Left ventricle myocardium inferior (tissue), 1 donor: ENCODE data around the gene TULP3. TPM values are rescaled to one million over a fixed set of nuclear protein-coding genes. Genes with fewer than 3 reads are reported as not detected.
A peak's percentile ranks its signal among the peaks of the same experiment; 100 is the strongest.

Experiments
- DNase-seq: peaks from one replicate; pipeline ENCODE4 v3.0.0-alpha.2; 2020
- H3K27ac ChIP-seq: fragments of 200-600 bp; replicated peaks from 2 replicates; pipeline ENCODE4 v1.8.0; 2021
- H3K27me3 ChIP-seq: fragments of 200-600 bp; 2 replicates; pipeline ENCODE4 v1.8.0; 2021; ENCODE audit warnings: low read depth
- H3K36me3 ChIP-seq: fragments of 200-600 bp; 2 replicates; pipeline ENCODE4 v1.8.0; 2021
- H3K4me1 ChIP-seq: fragments of 200-600 bp; 2 replicates; pipeline ENCODE4 v1.8.0; 2021
- H3K4me3 ChIP-seq: fragments of 200-600 bp; 2 replicates; pipeline ENCODE4 v1.8.0; 2021; ENCODE audit warnings: mild to moderate bottlenecking, moderate library complexity
- H3K9me3 ChIP-seq: fragments of 200-600 bp; replicated peaks from 2 replicates; pipeline ENCODE4 v1.8.0; 2021
- intact Hi-C: fragments of 100-400 bp; cut with micrococcal nuclease; formaldehyde crosslinking; loops from one replicate; pipeline ENCODE4 v1.11.0; 2022
- total RNA-seq: library from RNA; stranded (reverse); fragmentation: NEBNext Ultra II Directional; extraction: Animal tissue kit (Norgen Biotek cat#: 25700); gene quantifications from one replicate; pipeline ENCODE4 v1.2.1, GENCODE V29; 2021
- TF ChIP-seq, protein P1 (sequence below): fragments of 200-600 bp; IDR thresholded peaks from 2 replicates; pipeline ENCODE4 v1.8.0; 2021; ENCODE audit warnings: antibody characterized with exemption, mild to moderate bottlenecking, borderline replicate concordance
- donor health status: DM: no; HTN: yes; CAD: no; lungs with severe emphysema.

Gene TULP3
- total RNA-seq, 1 donor from 2014 or later = 4.8 TPM

DNA sequence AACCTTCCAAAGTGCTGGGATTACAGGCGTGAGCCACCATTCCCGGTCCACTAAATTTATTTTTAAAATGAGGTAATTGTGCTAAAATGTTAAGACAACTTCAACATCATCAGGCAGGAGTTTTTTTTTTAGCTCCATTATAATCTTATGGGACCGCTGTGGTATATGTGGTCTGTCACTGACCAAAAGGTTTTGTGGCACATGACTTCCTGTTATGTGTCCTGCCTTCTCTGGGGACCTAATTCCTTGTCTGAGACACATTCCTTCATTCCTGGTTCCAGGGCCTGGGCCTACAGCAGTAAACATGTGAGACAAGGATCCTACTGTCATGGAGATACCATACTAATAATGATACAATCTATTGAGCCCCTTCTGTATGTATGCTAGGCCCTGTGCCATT, 38.8 kb upstream of the TULP3 start:
- DNase-seq = no peak
- intact Hi-C loops = no loop called here
- Histone ChIP-seq H3K9me3 (no peaks in the 10 kb centered on the region), H3K27me3 (no peaks in the 10 kb centered on the region), H3K4me3 (no peak overlapping the region), H3K4me1 (peaks cover 4% of the 10 kb centered on the region), H3K36me3 (no peaks in the 10 kb centered on the region), H3K27ac (no peak overlapping the region)
- TF ChIP-seq, protein P1, sequence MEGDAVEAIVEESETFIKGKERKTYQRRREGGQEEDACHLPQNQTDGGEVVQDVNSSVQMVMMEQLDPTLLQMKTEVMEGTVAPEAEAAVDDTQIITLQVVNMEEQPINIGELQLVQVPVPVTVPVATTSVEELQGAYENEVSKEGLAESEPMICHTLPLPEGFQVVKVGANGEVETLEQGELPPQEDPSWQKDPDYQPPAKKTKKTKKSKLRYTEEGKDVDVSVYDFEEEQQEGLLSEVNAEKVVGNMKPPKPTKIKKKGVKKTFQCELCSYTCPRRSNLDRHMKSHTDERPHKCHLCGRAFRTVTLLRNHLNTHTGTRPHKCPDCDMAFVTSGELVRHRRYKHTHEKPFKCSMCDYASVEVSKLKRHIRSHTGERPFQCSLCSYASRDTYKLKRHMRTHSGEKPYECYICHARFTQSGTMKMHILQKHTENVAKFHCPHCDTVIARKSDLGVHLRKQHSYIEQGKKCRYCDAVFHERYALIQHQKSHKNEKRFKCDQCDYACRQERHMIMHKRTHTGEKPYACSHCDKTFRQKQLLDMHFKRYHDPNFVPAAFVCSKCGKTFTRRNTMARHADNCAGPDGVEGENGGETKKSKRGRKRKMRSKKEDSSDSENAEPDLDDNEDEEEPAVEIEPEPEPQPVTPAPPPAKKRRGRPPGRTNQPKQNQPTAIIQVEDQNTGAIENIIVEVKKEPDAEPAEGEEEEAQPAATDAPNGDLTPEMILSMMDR = no peak

DNA sequence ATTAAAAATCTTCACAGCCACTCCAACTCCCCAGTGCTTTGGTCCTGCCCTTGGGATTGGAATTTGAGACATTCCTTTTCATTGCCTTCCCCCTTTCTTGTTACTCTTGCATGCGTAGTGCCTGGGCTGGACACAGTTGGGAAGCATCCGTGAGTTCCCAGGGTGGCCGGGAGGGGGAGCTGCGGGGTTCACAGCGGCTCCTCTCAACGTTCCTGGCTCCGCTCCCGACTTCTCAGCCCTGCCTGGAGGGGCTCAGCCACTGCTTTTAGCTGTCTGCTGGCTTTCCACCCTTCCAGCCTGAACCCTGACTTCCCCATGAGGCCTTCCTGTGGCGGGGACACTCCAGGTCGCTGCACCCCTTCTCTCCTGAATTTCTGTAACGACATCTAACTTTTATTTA, 37.1 kb upstream of the TULP3 start:
- Histone ChIP-seq H3K36me3 (no peaks in the 10 kb centered on the region), H3K27me3 (no peaks in the 10 kb centered on the region), H3K4me3 (no peak overlapping the region), H3K9me3 (no peaks in the 10 kb centered on the region), H3K27ac (no peak overlapping the region), H3K4me1 (peaks cover 4% of the 10 kb centered on the region)
- peak; percentile 84 for DNase-seq
- TF ChIP-seq, protein P1 = peak; percentile 88
- intact Hi-C loops = no loop called here

DNA sequence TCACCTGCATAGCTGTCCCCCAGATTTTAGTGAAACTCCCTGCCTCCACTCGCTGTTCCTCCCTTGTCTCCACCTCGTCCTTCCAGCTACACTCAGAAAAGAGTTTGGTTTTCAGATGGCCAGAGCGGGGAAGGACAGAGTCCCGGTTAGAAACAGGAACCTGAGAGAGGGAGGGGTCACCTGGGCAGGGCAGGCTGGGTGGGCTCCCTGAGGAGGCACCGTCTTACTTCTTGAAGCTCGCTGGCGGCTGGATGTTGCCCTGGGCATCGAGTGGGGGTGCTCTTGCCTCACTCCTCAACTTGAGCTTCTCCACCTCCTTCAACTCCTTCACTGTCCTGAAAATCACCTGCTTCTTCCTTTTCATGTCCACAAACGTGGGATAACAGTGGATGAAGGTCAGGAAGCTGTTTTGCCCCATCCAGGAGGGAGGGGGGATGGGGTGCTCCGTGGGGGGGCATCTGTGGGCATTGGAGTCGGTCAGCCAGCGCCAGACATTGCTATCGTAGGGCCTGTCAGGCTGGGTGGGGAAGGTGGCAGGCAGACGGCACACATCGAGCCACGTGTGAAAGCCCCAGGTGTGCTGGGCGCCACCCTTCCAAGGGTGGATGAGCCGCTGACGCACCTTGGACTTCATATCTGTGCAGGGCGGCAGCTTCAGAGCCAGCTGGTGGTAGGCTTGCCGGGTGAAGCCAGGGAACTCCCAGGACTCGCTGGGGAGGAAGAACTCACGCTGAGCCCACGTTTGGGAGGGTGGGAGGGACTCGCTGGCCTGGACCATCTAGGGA, 35.8 kb upstream of the TULP3 start:
- no peaks in the 10 kb centered on the region for H3K9me3 ChIP-seq
- no peak overlapping the region for H3K4me3 ChIP-seq
- intact Hi-C loops = no loop called here
- no peak overlapping the region for H3K27ac ChIP-seq
- peaks cover 4% of the 10 kb centered on the region for H3K4me1 ChIP-seq
- no peaks in the 10 kb centered on the region for H3K36me3 ChIP-seq
- TF ChIP-seq, protein P1 = no peak
- H3K27me3 ChIP-seq = no peaks in the 10 kb centered on the region
- no peak for DNase-seq

DNA sequence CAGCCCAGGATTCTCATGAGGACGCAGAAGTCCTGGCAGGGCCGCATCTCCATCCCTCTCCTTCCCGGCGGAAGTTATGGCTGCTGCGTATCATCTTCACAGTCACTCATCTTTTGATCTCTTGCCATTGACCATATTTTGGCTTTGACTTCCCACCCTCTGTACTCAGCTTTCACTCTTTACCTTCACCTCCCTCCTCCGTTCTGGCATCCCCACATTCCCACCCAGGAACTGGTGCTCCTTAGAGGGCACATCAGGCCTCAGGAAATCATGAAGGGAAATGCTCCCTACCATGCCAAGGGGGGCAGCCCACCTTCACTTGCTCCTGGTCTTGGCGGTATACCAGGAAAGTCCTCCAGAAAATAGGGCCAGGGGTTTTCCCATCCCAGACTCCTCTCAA, 35.1 kb upstream of the TULP3 start:
- intact Hi-C loops = no loop called here
- Histone ChIP-seq H3K36me3 (no peaks in the 10 kb centered on the region), H3K9me3 (no peaks in the 10 kb centered on the region), H3K27me3 (no peaks in the 10 kb centered on the region), H3K4me3 (no peak overlapping the region), H3K4me1 (peaks cover 4% of the 10 kb centered on the region), H3K27ac (no peak overlapping the region)
- no peak for DNase-seq
- TF ChIP-seq, protein P1 = no peak

DNA sequence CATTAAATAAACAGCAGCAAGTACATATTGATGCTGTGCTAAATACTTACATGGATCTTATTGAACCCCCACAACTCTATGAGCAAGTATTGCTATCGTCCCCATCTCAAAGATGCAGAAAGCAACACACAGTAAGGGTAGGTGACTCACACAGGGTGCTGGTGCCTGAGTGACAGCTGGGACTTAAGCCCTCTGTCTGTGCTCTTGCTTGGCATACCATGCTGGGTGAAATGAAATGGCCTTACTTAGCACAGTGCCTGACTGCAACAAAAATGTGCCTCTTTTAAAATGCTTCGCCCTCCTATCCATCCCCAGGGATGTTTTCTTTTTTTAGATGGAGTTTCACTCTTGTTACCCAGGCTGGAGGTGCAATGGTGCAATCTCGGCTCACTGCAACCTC, 34.6 kb upstream of the TULP3 start:
- H3K4me1 ChIP-seq = peaks cover 4% of the 10 kb centered on the region
- no peaks in the 10 kb centered on the region for H3K9me3 ChIP-seq
- intact Hi-C loops = no loop called here
- TF ChIP-seq, protein P1 = no peak
- H3K4me3 ChIP-seq = no peak overlapping the region
- no peak for DNase-seq
- H3K27me3 ChIP-seq = no peaks in the 10 kb centered on the region
- no peaks in the 10 kb centered on the region for H3K36me3 ChIP-seq
- no peak overlapping the region for H3K27ac ChIP-seq
